Left ventricle myocardium superior (tissue), 1 donor: ENCODE results near the gene HOXA7. TPM values are rescaled to one million over a fixed set of nuclear protein-coding genes. Genes with fewer than 3 reads are reported as not detected.

ENCODE experiments used
- ATAC-seq: fragments of 200-7000 bp; cut with Tn5 transposase; one replicate; pipeline ENCODE4 v1.9.1; 2020; ENCODE audit warnings: mild to moderate bottlenecking, moderate library complexity
- DNase-seq: peaks from one replicate; pipeline ENCODE4 v3.0.0-alpha.2; 2020
- intact Hi-C: fragments of 100-400 bp; cut with micrococcal nuclease; formaldehyde crosslinking; loops from one replicate; pipeline ENCODE4 v1.11.0; 2022
- total RNA-seq: library from RNA; stranded (reverse); fragmentation: NEBNext Ultra II Directional; extraction: Animal tissue kit (Norgen Biotek cat#: 25700); gene quantifications from one replicate; pipeline ENCODE4 v1.2.1, GENCODE V29; 2021
- donor health status: DM: no; HTN: yes; CAD: no; lungs with severe emphysema.

Gene HOXA7
- total RNA-seq, 1 donor from 2014 or later = not detected

DNA sequence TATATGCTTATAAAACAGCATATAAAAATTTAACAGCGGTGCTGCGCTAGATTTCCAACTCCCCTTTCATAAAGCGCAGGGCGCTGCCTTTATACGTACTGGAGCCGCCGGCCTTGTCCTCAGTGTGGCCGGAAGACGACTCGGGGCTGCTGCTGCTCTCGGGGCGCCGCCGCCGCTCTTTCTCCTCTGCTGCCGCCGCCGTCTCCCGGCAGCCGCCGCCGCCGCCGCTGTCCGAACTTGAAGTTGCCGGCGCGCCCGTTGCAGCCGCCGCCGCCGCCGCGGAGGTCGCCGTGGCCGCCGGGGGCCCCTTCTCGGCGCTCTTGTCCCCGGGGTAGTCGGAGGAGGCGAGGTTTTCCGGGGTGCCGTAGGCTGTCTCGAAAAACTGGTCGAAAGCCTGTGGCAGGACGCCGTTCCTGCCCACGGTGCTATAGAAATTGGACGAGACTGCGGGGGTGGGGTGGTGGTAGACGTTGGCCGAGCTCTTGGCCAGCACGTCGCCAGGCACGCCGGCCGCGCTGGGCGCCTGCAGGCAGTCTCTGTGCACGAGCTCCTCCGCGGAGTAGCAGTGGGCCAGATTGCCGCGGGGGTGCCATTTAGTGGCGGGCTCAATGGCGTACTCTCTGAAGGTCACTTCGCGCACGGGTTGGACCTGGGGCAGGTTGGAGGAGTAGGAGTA, 28.0 kb upstream of the HOXA7 start:
- intact Hi-C loops = no loop called here
- peak; percentile 17 for ATAC-seq
- no peak for DNase-seq

DNA sequence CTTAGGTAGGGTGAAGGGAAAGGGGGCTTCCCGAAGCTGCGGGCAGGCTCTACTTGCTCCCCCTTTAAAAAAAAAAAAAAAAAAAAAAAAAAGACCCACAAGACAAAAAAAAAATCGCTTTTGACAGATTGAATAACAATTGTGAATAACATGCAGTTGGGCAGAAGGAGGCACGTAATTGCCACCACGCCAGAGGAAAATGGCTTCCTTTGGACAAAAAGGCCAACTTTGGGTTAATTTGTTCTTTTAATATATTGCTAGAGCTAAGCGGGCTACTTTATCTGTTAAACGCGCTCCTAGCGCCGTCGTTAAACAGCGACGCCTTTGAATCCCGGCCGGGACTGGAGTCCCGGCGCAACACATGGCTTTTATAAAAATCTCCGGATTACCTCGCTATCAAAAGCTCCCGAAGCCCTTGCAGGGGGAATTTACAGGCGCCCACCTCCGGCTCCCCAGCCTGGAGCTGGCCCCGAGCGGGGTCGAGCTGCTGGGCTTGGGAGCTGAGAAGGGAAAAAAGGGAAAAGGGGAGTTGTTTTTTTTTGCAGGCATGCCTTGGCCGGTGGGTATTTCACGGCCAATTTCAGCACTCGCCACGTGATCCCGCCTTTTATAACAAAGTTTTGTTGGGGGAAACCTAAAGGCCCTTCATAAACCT, 27.3 kb upstream of the HOXA7 start:
- intact Hi-C loops = no loop called here

DNA sequence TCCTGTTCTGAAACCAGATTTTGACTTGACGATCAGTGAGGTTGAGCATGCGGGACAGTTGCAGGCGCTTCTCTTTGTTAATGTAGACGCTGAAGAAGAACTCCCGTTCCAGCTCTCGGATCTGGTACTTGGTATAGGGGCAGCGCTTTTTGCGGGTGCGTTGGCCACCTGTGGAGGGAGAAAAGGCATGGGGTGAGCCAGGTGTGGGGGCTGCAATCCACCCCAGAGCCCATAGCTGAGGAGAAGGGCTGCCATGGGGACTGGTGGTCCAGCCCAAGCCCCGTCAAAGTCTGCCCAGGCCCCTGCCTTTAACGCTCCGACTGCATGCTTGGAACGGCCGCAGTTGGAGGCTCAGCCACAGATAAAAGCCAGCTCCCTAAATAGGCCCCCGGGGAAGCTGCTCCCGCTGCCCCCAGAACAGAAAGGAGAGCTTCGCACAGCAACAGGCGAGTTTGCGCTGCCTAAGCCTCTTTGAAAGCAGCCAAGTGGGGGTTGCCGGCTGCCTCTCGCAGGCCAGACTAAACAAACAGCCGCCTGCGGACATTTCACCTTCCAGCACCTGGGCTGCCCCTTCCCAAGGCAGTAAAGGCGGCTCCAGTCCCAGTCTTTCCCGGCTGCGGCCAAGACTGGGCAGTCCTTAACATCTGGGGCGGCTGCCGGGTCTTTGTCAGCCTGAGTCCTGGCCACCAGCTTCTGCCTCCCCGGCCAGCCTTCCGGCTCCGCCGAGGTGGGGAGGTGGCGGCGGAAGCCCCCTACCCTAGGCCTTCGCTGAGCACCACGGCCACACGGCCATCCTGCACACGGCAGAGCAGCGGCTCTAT, 26.6 kb upstream of the HOXA7 start:
- ATAC-seq = no peak
- no peak for DNase-seq
- intact Hi-C loops = no loop called here

More for the DNA sequence above, 27.3 kb upstream of the HOXA7 start:
- ATAC-seq = no peak
- DNase-seq = no peak

DNA sequence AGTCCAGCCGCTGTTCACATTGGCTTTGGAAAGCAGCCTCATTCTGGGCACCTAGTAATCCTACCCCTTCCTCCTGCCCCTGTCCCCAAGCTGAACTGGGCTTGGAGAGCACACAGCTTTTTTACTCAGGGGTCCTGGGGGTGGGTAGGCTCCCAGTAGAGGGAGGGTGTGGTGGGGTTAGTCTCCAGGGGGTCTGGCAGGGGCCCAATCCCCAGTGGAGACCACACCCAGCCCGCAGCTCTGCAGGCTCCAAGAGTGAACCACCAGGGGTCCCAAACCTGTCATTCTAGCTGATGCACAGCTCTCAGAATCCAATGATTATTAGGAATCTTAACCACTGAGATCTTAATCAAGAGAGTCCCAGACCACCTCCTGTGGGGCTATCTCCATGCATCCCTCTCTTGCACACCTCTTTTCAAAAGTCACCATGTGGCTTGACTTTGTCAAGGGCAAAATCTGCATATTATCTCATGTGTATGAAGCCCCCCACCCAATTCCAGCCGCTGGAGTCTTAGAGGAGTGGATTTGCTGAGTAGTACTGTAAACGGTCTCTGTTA, 25.9 kb upstream of the HOXA7 start:
- ATAC-seq = no peak
- intact Hi-C loops = no loop called here
- DNase-seq = no peak

DNA sequence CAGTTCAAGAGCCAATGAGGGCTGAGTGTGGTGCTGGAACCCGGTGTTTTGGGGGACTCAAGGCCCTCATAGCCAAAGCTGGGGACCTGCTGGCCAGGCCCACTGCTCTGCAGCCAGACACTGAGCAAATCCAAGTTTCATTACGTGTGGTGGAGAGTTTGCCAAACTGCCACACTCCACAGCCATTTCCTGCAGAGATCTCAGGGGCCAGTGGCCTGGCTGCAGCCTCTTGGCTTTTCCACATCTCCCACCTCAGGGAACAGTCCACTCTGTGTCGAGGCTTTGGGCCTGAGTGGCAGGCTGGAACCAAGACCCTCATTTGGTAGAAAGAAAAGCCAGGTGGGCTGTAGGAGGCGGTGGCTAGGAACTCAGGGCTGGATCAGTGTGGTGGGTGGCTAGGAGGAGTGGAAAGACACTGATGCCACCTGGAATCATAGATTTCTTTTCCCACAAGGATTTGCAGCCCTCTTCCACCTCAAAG, 25.4 kb upstream of the HOXA7 start:
- intact Hi-C loops = no loop called here
- ATAC-seq = no peak

DNA sequence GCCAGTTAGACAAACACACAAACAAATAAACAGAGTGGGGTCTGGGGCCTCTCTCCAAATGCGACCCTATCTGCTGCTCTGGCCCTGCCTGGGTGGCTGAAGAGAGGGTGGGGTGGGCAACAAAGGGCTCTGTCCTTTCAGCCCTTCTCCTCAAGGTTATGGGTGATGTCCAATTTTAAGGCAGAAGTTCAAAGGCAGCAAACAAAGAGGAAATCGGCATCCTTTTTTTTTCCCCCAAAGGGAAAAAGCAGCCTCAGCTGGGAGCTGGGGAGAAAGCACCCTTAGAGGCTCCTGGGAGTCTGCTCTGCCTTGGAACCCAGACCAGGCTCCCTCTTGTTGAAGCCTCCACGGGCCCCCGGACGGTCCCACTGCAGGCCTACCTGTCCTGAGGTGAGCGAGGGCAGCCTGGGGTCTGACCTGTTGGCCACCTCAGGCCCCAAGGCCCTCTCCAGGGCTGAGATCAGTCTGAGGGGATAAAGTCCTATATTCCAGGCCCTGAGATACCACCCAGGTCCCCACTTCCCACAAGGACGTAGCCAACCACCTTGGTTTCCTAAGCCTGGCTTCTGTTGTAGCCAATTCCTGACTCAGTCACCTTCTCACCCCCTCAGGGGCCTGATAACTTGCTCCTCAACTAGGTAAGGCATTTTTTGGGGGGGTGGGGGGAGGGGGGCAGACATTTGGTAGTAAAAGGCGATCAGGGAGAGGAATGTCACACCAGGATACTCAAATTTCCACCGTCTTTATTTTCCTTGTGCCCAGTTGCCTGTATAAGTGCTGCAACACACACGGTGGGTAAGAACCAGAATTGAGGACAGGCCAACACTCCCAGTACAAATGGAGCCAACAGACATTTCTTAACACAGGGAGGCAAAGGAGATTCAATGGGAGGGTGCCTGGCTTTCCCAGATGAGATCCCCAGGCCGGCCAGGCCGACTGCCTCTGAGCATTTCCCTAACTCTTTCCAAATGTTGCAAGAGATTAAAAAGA, 24.3 kb upstream of the HOXA7 start:
- no peak for DNase-seq
- intact Hi-C loops = no loop called here
- ATAC-seq = no peak

More for the DNA sequence above, 25.4 kb upstream of the HOXA7 start:
- DNase-seq = no peak

DNA sequence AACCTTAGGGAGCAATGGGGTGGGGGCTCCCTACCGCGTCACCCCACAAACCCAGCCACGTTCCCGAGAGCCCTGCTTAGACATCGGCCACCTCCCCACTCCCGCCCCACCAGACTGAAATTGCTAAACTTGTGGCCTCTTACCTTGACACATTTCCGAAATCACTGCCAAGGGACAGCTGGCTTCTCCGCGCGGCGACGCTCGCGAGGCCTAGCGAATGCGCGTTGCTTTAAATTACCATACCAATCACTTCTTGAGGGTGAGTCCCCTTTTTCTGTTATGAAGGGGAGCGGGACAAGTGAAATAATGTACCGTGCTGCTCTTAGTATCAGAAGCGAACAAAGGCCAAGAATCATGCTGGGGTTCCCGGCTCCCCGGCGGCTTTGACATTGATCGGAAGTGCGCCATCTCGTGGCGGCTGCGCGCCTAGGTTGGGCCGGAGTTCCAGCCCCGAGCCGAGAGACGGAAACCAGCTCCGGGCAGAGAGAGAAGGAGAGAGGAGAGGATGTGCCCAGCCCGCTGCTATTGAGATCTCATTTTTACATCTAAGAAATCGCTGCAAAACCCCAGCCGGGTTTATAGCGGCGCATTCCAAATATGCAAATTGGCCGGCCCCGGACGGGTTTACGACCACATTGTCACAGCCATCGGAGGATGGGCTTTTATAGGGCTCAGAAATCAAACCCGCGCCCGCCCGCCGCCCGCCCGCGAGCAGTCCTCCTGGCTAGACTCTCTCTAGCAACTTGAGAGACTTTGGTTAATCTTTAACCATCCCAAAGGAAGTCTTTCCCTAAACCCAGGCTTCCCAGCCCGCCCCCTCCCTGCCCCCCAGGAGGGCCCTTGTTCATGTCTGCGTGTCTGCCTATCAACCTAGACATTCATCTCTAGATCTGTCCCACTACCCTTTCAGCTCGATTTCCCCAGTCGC, 23.3 kb upstream of the HOXA7 start:
- intact Hi-C loops = no loop called here
- ATAC-seq = peak; percentile 48
- peak; percentile 69 for DNase-seq

DNA sequence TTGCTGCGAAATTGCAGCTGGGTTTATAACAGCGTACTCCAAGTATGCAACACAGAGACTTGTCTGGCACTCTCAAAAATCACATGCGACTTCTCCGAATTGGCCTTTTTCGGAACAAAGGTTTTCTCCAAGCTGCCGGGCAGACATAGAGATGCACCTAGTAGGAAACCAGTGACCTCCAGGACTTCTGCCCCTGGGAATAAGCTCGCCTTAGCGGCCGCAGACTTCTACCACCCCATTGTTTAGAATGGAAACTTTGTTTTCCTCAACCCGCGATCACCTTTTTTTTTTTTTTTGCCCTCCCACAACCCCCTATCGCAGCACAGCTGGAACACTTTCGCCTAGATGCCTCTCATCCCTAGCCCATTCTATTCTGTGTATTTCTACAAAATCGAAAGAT, 22.6 kb upstream of the HOXA7 start:
- no peak for DNase-seq
- no peak for ATAC-seq
- intact Hi-C loops = no loop called here

DNA sequence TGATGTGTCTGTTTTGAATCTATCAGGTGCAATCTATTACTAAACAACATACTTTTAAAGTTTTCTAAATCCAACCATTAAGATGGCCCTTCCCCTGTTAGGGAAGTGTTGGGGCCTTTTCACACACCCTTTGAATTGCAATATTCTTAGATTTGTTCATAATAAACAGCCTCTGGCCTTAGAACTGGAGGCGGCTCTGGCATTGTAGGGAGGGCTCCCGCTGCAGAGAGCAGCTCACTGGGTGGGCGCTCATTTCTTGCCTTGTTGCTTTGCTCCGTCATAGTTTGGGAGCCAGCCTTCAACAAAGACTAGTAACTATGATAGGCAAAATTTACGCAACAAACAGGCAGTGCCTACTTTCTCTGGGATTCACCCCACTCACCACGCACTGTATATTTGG, 21.9 kb upstream of the HOXA7 start:
- DNase-seq = no peak
- ATAC-seq = no peak

DNA sequence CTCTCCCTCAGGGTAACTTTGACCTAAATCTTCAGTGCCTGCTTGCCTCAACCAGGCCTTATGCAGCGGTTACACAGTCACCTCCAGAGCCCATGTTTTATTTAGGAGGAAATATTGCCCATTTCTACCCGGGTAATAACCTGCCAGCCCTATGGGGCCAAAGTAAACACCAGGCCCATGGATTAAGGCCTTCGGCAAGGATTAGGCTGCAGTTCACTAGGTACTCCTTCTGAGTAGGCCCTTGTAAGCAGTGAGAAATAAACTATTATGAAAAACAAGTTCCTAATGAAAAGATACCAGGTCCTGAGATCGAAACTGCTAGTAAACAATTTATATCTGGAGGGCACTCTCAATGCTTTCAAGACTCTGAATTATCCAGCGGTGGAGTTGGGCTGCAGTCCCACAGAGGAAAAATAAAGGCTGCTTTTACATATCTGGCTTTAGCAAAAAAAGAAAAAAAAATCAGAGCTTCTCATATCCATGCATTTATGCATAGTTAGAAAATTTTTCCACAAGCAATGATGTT, 21.4 kb upstream of the HOXA7 start:
- intact Hi-C loops = no loop called here
- no peak for DNase-seq

More for the DNA sequence above, 21.9 kb upstream of the HOXA7 start:
- intact Hi-C loops = no loop called here

DNA sequence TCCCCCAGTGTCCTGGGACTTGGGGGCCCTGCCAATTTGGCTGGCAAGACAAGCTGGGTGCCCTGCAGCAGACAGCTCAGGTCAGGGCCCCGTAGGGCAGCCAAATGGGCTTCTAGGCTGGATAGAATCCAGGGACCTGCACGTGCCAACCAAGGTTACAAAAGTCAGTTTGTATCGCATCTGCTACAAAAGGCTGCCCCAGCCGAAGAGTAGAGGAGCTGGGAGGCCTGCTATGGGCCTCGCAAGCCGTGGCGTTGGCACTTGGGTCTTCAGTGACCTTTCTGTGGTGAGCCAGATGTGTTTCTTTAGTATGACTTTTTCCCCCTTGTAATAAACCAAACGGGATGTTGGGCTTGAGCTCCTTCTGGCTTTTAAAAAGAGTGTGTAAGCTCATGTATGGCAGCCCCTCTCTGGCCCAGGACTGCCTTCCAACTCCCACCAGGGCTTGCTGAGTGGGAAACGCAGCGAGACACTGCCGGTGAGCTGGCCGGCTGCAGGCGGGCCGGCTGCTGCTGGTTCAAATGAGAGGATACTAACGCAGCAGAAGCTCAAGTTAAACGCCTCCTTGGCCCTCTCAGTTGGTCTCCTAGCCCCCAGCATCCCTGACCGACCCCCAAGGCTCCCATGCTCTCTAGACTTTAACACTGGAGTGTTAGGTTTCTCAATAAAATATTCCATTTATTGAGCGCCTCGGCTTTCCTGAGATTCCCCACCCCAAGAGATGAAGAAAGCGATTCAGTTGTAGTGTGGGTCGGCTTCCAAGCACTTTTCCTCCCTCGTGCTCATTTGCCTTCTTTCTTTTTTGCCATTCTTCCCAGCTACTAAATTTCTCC, 20.7 kb upstream of the HOXA7 start:
- intact Hi-C loops = no loop called here
- DNase-seq (no peak), ATAC-seq (no peak)

More for the DNA sequence above, 21.4 kb upstream of the HOXA7 start:
- ATAC-seq = no peak

DNA sequence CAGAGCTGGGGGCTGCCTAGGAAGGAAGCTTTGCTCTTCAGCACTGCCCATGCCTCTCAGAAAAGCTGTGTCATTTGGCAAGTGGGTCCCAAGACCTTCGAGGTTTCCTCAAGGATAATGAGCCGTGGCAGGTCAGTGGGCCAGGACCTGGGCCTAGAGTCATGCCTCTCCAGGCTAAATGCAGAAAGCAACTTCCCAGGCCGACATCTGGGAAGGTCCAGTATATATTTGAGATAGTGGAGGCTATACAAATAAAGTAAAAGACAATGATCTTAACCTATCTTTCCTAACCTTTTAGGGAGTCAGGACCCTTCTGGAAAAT, 20.0 kb upstream of the HOXA7 start:
- DNase-seq = no peak
- no peak for ATAC-seq
- intact Hi-C loops = no loop called here

DNA sequence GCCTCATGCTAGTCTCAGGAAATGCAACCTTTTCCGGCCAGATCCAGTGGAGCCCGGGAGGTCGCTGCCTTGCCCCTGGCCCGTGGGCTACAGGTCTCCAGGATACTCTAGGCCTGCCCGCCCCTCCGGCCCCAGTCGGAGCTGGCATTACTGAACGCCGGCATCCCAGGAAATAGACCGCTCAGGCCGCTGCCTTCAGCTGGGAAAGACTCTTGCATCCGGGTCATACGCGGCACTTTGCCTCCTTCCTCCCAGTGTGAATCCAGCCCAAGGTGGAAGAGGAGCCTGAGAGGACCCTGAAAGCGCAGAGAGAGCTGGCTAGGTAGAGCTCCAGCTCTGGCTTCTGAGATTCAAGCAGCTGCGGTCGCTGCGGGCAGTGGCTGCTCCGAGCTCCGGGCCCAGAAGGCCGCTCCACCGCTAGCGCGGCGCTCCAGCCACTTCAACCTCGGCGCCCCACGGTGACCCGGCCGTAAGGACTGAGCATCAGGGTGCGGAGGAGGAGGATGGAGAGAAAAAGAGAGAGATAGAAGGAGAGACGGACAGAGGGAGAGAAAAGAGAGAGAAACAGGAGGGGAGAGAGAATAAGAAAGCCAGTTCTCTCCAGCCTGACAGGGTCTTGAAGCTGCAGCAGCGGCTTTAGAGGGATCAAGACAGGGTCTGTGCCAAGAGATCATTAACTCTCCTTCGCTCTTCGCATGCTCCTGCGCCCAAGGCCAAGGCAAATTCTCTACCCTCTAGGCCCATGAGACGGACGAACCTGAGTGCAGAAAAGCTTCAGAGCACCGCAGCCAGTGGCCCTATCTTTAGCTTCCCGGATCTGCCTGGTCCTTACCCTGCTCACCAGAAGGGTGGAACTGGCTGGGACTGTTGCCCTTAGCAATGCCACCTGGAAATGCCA, 19.4 kb upstream of the HOXA7 start:
- ATAC-seq = no peak
- intact Hi-C loops = no loop called here
- no peak for DNase-seq

DNA sequence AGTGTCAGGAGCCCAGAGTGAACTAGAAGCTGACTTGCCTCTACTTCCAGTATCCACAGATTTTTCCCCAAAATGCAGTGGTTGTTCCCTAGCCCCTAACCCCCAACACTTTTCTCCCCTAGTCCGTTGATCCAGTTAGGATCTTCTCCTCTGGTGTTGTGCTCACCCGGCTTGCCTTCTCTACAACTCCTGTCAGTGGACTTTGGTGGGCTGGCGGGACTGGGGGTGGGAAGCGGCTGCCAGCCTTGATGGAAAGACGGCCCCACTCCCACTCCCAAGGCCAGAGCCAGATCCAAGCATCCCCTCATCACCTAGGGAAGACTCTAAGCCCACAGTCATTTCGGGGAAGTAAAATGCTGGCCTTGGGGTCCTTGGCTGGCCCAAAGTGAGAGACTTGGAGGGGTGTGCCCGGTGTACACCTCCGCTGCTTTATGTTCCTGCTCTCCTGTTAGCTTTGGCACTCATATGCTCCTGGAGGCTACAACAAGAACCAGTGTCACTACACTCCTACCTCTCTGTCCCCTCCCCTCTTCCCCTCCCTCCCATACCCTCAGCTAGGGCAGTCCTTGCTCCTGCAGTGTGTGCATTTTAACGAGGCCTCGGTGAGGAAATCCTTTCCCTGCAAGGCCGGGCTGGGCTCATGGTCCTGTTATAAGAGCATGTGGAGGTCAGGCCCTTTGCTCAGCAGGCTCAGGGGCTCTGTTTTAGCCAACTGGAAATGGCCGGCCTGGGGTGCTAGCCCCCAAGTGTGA, 18.6 kb upstream of the HOXA7 start:
- ATAC-seq = no peak
- intact Hi-C loops = no loop called here
- no peak for DNase-seq
